Neural cell (in vitro differentiated cells): ENCODE measurements around the gene C1orf74. TPM values are rescaled to one million over a fixed set of nuclear protein-coding genes. Genes with fewer than 3 reads are reported as not detected.

Source experiments
- H2AFZ ChIP-seq: fragments of 200-600, 300-800 bp; sonication (generic), shearing (Covaris generic); 2 replicates; pipeline ENCODE4 v1.6.0; 2014; ENCODE audit warnings: low read depth, mild to moderate bottlenecking, antibody characterized with exemption, low read length, moderate library complexity
- H3F3A ChIP-seq: fragments of 200-600 bp; shearing (Covaris generic); 2 replicates; pipeline ENCODE4 v1.6.1; 2016; ENCODE audit warnings: mild to moderate bottlenecking, moderate library complexity, mixed read lengths, antibody characterized with exemption, low read length; ENCODE audit not compliant: insufficient read depth, poor library complexity, severe bottlenecking
- H3K27ac ChIP-seq: fragments of 200-600, 300-800 bp; sonication (generic), shearing (Covaris generic); 2 replicates; pipeline ENCODE4 v1.5.1; 2014; ENCODE audit warnings: mild to moderate bottlenecking, low read length, moderate library complexity
- H3K27me3 ChIP-seq: fragments of 300-800, 200-600 bp; sonication (generic), shearing (Covaris generic); 2 replicates; pipeline ENCODE4 v1.6.0; 2014; ENCODE audit warnings: mild to moderate bottlenecking, low read depth, low read length, moderate library complexity; ENCODE audit not compliant: insufficient read depth
- H3K36me3 ChIP-seq: fragments of 300-800, 200-600 bp; sonication (generic), shearing (Covaris generic); 2 replicates; pipeline ENCODE4 v1.5.1; 2014; ENCODE audit warnings: mild to moderate bottlenecking, antibody characterized with exemption, low read length, moderate library complexity; ENCODE audit not compliant: insufficient read depth
- H3K4me2 ChIP-seq: fragments of 300-800, 200-600 bp; sonication (generic), shearing (Covaris generic); 2 replicates; pipeline ENCODE4 v1.6.0; 2014; ENCODE audit warnings: mild to moderate bottlenecking, low read length
- H3K4me3 ChIP-seq: fragments of 300-800, 200-600 bp; sonication (generic), shearing (Covaris generic); 2 replicates; pipeline ENCODE4 v1.5.1; 2014; ENCODE audit warnings: mild to moderate bottlenecking, low read length, moderate library complexity
- H3K79me2 ChIP-seq: fragments of 200-600 bp; shearing (Covaris generic); replicated peaks from 2 replicates; pipeline ENCODE4 v1.6.0; 2014; ENCODE audit warnings: mild to moderate bottlenecking, low read length, moderate library complexity; ENCODE audit not compliant: insufficient read depth
- H3K9ac ChIP-seq: fragments of 300-800, 200-600 bp; sonication (generic), shearing (Covaris generic); 2 replicates; pipeline ENCODE4 v1.6.1; 2016; ENCODE audit warnings: mild to moderate bottlenecking, low read length, mixed read lengths
- H3K9me2 ChIP-seq: fragments of 200-600 bp; shearing (Covaris generic); 2 replicates; pipeline ENCODE4 v1.6.1; 2016; ENCODE audit warnings: mild to moderate bottlenecking, low read length, mixed read lengths; ENCODE audit not compliant: insufficient read depth
- H3K9me3 ChIP-seq: fragments of 200-600, 300-800 bp; sonication (generic), shearing (Covaris generic); 2 replicates; pipeline ENCODE4 v1.6.1; 2016; ENCODE audit warnings: mild to moderate bottlenecking, mixed run types, low read length, moderate library complexity, mixed read lengths
- H4K20me1 ChIP-seq: fragments of 200-600 bp; shearing (Covaris generic); 2 replicates; pipeline ENCODE4 v1.6.1; 2016; ENCODE audit warnings: mild to moderate bottlenecking, mixed run types; ENCODE audit not compliant: insufficient read depth
- EP300 ChIP-seq: fragments of 450-650 bp; conservative IDR thresholded peaks from 2 replicates; pipeline ENCODE4 v1.6.1; 2014; ENCODE audit warnings: antibody characterized with exemption, mild to moderate bottlenecking, moderate library complexity; ENCODE audit not compliant: poor library complexity, severe bottlenecking
- EZH2 ChIP-seq: fragments of 200-600, 300-800 bp; shearing (Covaris generic), sonication (generic); IDR thresholded peaks from 2 replicates; pipeline ENCODE4 v1.6.1; 2014; ENCODE audit warnings: antibody characterized with exemption, low read length, borderline replicate concordance, mild to moderate bottlenecking; ENCODE audit not compliant: insufficient read depth, poor library complexity, severe bottlenecking
- MXI1 ChIP-seq: fragments of 450-650 bp; conservative IDR thresholded peaks from 2 replicates; pipeline ENCODE4 v1.6.1; 2014; ENCODE audit warnings: antibody characterized with exemption, mild to moderate bottlenecking; ENCODE audit not compliant: poor library complexity, severe bottlenecking
- POLR2AphosphoS5 ChIP-seq: IDR thresholded peaks from 2 replicates; pipeline ENCODE4 v1.6.1; 2012
- RAD21 ChIP-seq: fragments of 450-650 bp; conservative IDR thresholded peaks from 2 replicates; pipeline ENCODE4 v1.6.1; 2014; ENCODE audit warnings: antibody characterized with exemption, mild to moderate bottlenecking, moderate library complexity
- SMC3 ChIP-seq: fragments of 450-650 bp; conservative IDR thresholded peaks from 2 replicates; pipeline ENCODE4 v1.6.1; 2014; ENCODE audit warnings: antibody characterized with exemption, mild to moderate bottlenecking, moderate library complexity; ENCODE audit not compliant: poor library complexity
- TAF1 ChIP-seq: IDR thresholded peaks from 2 replicates; pipeline ENCODE4 v1.6.1; 2012; ENCODE audit warnings: low read depth
- polyA plus RNA-seq: library from polyadenylated mRNA; depleted of rRNA; stranded (reverse); fragments of >200 nt; gene quantifications from 2 replicates; pipeline ENCODE4 v1.2.3, GENCODE V29; 2014
- TF ChIP-seq, protein P1 (sequence below): fragments of 450-650 bp; IDR thresholded peaks from 2 replicates; pipeline ENCODE4 v1.5.1; 2014; ENCODE audit warnings: antibody characterized with exemption, mild to moderate bottlenecking, moderate library complexity; ENCODE audit not compliant: poor library complexity, severe bottlenecking
- TF ChIP-seq, protein P2 (sequence below): IDR thresholded peaks from 2 replicates; pipeline ENCODE4 v1.6.1; 2012; ENCODE audit warnings: borderline replicate concordance

Gene C1orf74
- polyA plus RNA-seq, 1 donor from 2014 or later, result 1.4 TPM

DNA sequence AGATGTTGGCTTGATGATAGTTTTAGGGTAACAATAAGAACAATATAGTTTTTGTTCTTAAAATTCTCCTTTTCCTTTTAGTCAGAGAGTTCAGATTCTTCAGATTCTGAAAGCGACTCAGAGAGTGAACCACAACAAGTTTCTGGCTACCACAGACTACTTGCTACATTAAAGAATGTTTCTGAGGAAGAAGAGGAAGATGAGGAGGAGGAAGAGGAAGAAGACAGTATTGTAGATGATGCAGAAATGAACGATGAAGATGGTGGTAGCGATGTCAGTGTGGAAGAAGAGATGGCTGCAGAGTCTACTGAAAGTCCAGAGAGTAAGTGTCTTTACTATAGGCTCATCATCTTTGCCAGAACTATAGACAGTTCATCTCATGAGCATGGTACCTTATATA lies 46.4 kb upstream of the C1orf74 start:
- no peak for TF ChIP-seq EZH2
- TF ChIP-seq, protein P1, sequence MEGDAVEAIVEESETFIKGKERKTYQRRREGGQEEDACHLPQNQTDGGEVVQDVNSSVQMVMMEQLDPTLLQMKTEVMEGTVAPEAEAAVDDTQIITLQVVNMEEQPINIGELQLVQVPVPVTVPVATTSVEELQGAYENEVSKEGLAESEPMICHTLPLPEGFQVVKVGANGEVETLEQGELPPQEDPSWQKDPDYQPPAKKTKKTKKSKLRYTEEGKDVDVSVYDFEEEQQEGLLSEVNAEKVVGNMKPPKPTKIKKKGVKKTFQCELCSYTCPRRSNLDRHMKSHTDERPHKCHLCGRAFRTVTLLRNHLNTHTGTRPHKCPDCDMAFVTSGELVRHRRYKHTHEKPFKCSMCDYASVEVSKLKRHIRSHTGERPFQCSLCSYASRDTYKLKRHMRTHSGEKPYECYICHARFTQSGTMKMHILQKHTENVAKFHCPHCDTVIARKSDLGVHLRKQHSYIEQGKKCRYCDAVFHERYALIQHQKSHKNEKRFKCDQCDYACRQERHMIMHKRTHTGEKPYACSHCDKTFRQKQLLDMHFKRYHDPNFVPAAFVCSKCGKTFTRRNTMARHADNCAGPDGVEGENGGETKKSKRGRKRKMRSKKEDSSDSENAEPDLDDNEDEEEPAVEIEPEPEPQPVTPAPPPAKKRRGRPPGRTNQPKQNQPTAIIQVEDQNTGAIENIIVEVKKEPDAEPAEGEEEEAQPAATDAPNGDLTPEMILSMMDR, result no peak
- TF ChIP-seq EP300, result no peak
- TF ChIP-seq POLR2AphosphoS5, result no peak
- no peak for TF ChIP-seq RAD21
- TF ChIP-seq SMC3, result no peak
- TF ChIP-seq MXI1, result no peak
- no peak for TF ChIP-seq TAF1
- TF ChIP-seq, protein P2, sequence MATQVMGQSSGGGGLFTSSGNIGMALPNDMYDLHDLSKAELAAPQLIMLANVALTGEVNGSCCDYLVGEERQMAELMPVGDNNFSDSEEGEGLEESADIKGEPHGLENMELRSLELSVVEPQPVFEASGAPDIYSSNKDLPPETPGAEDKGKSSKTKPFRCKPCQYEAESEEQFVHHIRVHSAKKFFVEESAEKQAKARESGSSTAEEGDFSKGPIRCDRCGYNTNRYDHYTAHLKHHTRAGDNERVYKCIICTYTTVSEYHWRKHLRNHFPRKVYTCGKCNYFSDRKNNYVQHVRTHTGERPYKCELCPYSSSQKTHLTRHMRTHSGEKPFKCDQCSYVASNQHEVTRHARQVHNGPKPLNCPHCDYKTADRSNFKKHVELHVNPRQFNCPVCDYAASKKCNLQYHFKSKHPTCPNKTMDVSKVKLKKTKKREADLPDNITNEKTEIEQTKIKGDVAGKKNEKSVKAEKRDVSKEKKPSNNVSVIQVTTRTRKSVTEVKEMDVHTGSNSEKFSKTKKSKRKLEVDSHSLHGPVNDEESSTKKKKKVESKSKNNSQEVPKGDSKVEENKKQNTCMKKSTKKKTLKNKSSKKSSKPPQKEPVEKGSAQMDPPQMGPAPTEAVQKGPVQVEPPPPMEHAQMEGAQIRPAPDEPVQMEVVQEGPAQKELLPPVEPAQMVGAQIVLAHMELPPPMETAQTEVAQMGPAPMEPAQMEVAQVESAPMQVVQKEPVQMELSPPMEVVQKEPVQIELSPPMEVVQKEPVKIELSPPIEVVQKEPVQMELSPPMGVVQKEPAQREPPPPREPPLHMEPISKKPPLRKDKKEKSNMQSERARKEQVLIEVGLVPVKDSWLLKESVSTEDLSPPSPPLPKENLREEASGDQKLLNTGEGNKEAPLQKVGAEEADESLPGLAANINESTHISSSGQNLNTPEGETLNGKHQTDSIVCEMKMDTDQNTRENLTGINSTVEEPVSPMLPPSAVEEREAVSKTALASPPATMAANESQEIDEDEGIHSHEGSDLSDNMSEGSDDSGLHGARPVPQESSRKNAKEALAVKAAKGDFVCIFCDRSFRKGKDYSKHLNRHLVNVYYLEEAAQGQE, result no peak
- Histone ChIP-seq H2AFZ (no peak overlapping the region), H3K27me3 (no peaks in the 10 kb centered on the region), H3K9ac (no peak overlapping the region), H3K79me2 (no peaks in the 10 kb centered on the region), H3K4me3 (no peak overlapping the region), H3K4me2 (no peak overlapping the region), H4K20me1 (no peaks in the 10 kb centered on the region), H3K36me3 (no peaks in the 10 kb centered on the region), H3K9me2 (no peaks in the 10 kb centered on the region), H3K9me3 (no peaks in the 10 kb centered on the region), H3F3A (no peaks in the 10 kb centered on the region), H3K27ac (no peak overlapping the region)

DNA sequence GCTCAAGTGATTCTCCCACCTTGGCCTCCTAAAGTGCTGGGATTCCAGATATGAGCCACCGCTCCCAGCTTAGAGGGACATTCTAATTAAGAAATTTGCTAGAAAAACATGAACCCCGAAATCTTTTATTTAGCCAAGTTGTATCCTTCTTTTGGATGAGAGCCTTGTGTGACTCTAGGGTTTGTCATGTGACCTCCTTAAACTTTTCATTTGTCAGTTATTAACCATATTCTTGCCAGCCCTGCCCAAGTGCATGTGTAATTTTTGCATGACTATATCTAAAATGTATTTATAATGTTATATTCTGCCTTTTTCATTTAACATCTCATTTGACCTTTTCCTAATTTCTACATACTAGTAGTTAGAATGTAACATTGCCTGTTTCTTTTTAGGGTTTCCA lies 45.4 kb upstream of the C1orf74 start:
- no peaks in the 10 kb centered on the region for H3K36me3 ChIP-seq
- H3K9me3 ChIP-seq, result no peaks in the 10 kb centered on the region
- peak overlapping the region; percentile 43 for H3K4me3 ChIP-seq
- no peaks in the 10 kb centered on the region for H3F3A ChIP-seq
- no peak overlapping the region for H3K9ac ChIP-seq
- no peaks in the 10 kb centered on the region for H3K27me3 ChIP-seq
- no peak overlapping the region for H2AFZ ChIP-seq
- H3K4me2 ChIP-seq, result no peak overlapping the region
- H4K20me1 ChIP-seq, result no peaks in the 10 kb centered on the region
- H3K27ac ChIP-seq, result no peak overlapping the region
- TF ChIP-seq RAD21 (no peak), EZH2 (no peak), SMC3 (no peak), EP300 (no peak), POLR2AphosphoS5 (no peak), MXI1 (no peak), TAF1 (no peak)
- TF ChIP-seq, protein P2, result no peak
- TF ChIP-seq, protein P1, result no peak
- no peaks in the 10 kb centered on the region for H3K79me2 ChIP-seq
- H3K9me2 ChIP-seq, result no peaks in the 10 kb centered on the region
